GM23338 (cell line): ENCODE measurements around the gene ESRRB. TPM values are rescaled to one million over a fixed set of nuclear protein-coding genes. Genes with fewer than 3 reads are reported as not detected.

Source experiments
- CREB1 ChIP-seq: fragments of 250-450 bp; sonication (Bioruptor Pico); IDR thresholded peaks from 2 replicates; pipeline ENCODE4 v1.5.0; 2020; ENCODE audit warnings: low read depth, mild to moderate bottlenecking, moderate library complexity
- EZH2phosphoT487 ChIP-seq: fragments of 200-600 bp; sonication (generic); IDR thresholded peaks from one replicate; pipeline ENCODE4 v1.8.1; 2018; ENCODE audit warnings: antibody characterized with exemption; ENCODE audit not compliant: unreplicated experiment
- STAT1 ChIP-seq: IDR thresholded peaks from one replicate; pipeline ENCODE4 v1.6.1; 2016; ENCODE audit warnings: antibody characterized with exemption; ENCODE audit not compliant: unreplicated experiment
- ZNF331 ChIP-seq: fragments of 250-450 bp; sonication (Bioruptor Pico); IDR thresholded peaks from 2 replicates; pipeline ENCODE4 v1.5.0; 2020; ENCODE audit warnings: low read depth, mild to moderate bottlenecking, moderate library complexity
- polyA plus RNA-seq: library from polyadenylated mRNA; unstranded; fragments of >200 nt; fragmentation: Nextera tagmentation; extraction: Ambion mirVana; gene quantifications from 2 replicates; pipeline ENCODE4 v1.2.1, GENCODE V29; 2016
- total RNA-seq: library from RNA; depleted of rRNA; stranded (reverse); fragments of >200 nt; shearing (Covaris generic); gene quantifications from 2 replicates; pipeline ENCODE4 v1.2.3, GENCODE V29; 2014
- TF ChIP-seq, protein P1 (sequence below): fragments of 250-450 bp; sonication (Bioruptor Pico); IDR thresholded peaks from 2 replicates; pipeline ENCODE4 v1.5.0; 2020; ENCODE audit warnings: mild to moderate bottlenecking, moderate library complexity
- TF ChIP-seq, protein P2 (sequence below), 2 experiments: fragments of 200-600 bp in 1 of 2; sonication (generic) in 1 of 2; conservative IDR thresholded peaks; 2 replicates each; pipeline versions ENCODE4 v1.5.1 to v1.6.1; 2016 to 2017; ENCODE audit warnings: antibody characterized with exemption in 2 of 2, low read depth in 2 of 2, mild to moderate bottlenecking in 2 of 2, moderate library complexity in 1 of 2
- TF ChIP-seq, protein P3 (sequence below): IDR thresholded peaks from 2 replicates; pipeline ENCODE4 v1.6.1; 2016; ENCODE audit warnings: antibody characterized with exemption

ESRRB gene
- total and polyA plus RNA-seq, 2 experiments from 2014 or later = 0.31 to 0.52 TPM

DNA sequence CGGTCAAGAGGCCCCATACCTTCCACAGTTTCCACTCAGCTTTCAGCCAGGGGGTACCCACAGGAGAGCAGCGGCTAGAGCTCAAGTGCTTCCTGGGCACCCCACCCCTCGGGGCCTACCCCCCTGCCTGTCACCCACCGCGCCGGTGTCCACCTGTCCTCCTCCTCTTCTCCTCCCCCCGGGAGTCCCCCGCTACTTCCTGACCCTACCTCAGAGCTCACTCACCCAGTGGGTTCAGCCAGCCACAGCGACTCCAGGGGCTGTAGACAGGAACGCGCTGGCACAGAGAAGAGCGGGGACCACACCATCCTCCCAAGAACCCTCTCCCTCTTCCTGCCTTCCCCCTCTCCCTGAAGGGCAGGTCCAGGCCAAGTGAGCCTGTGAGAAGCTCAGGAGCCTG, 123.0 kb downstream of the ESRRB start (continued):
- TF ChIP-seq, protein P1, sequence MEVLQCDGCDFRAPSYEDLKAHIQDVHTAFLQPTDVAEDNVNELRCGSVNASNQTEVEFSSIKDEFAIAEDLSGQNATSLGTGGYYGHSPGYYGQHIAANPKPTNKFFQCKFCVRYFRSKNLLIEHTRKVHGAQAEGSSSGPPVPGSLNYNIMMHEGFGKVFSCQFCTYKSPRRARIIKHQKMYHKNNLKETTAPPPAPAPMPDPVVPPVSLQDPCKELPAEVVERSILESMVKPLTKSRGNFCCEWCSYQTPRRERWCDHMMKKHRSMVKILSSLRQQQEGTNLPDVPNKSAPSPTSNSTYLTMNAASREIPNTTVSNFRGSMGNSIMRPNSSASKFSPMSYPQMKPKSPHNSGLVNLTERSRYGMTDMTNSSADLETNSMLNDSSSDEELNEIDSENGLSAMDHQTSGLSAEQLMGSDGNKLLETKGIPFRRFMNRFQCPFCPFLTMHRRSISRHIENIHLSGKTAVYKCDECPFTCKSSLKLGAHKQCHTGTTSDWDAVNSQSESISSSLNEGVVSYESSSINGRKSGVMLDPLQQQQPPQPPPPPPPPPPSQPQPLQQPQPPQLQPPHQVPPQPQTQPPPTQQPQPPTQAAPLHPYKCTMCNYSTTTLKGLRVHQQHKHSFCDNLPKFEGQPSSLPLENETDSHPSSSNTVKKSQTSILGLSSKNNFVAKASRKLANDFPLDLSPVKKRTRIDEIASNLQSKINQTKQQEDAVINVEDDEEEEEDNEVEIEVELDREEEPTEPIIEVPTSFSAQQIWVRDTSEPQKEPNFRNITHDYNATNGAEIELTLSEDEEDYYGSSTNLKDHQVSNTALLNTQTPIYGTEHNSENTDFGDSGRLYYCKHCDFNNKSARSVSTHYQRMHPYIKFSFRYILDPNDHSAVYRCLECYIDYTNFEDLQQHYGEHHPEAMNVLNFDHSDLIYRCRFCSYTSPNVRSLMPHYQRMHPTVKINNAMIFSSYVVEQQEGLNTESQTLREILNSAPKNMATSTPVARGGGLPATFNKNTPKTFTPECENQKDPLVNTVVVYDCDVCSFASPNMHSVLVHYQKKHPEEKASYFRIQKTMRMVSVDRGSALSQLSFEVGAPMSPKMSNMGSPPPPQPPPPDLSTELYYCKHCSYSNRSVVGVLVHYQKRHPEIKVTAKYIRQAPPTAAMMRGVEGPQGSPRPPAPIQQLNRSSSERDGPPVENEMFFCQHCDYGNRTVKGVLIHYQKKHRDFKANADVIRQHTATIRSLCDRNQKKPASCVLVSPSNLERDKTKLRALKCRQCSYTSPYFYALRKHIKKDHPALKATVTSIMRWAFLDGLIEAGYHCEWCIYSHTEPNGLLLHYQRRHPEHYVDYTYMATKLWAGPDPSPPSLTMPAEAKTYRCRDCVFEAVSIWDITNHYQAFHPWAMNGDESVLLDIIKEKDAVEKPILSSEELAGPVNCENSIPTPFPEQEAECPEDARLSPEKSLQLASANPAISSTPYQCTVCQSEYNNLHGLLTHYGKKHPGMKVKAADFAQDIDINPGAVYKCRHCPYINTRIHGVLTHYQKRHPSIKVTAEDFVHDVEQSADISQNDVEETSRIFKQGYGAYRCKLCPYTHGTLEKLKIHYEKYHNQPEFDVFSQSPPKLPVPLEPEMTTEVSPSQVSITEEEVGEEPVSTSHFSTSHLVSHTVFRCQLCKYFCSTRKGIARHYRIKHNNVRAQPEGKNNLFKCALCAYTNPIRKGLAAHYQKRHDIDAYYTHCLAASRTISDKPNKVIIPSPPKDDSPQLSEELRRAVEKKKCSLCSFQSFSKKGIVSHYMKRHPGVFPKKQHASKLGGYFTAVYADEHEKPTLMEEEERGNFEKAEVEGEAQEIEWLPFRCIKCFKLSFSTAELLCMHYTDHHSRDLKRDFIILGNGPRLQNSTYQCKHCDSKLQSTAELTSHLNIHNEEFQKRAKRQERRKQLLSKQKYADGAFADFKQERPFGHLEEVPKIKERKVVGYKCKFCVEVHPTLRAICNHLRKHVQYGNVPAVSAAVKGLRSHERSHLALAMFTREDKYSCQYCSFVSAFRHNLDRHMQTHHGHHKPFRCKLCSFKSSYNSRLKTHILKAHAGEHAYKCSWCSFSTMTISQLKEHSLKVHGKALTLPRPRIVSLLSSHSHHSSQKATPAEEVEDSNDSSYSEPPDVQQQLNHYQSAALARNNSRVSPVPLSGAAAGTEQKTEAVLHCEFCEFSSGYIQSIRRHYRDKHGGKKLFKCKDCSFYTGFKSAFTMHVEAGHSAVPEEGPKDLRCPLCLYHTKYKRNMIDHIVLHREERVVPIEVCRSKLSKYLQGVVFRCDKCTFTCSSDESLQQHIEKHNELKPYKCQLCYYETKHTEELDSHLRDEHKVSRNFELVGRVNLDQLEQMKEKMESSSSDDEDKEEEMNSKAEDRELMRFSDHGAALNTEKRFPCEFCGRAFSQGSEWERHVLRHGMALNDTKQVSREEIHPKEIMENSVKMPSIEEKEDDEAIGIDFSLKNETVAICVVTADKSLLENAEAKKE (CRISPR knock-in tag) = no peak
- TF ChIP-seq ZNF331 (CRISPR knock-in tag) (no peak), CREB1 (CRISPR knock-in tag) (no peak), EZH2phosphoT487 (no peak), STAT1 (no peak)
- TF ChIP-seq, protein P2, sequence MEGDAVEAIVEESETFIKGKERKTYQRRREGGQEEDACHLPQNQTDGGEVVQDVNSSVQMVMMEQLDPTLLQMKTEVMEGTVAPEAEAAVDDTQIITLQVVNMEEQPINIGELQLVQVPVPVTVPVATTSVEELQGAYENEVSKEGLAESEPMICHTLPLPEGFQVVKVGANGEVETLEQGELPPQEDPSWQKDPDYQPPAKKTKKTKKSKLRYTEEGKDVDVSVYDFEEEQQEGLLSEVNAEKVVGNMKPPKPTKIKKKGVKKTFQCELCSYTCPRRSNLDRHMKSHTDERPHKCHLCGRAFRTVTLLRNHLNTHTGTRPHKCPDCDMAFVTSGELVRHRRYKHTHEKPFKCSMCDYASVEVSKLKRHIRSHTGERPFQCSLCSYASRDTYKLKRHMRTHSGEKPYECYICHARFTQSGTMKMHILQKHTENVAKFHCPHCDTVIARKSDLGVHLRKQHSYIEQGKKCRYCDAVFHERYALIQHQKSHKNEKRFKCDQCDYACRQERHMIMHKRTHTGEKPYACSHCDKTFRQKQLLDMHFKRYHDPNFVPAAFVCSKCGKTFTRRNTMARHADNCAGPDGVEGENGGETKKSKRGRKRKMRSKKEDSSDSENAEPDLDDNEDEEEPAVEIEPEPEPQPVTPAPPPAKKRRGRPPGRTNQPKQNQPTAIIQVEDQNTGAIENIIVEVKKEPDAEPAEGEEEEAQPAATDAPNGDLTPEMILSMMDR (conservative IDR thresholded peaks at IDR 0.05; ENCODE audit: low read depth in 2 of 2) = no peak
- TF ChIP-seq, protein P3, sequence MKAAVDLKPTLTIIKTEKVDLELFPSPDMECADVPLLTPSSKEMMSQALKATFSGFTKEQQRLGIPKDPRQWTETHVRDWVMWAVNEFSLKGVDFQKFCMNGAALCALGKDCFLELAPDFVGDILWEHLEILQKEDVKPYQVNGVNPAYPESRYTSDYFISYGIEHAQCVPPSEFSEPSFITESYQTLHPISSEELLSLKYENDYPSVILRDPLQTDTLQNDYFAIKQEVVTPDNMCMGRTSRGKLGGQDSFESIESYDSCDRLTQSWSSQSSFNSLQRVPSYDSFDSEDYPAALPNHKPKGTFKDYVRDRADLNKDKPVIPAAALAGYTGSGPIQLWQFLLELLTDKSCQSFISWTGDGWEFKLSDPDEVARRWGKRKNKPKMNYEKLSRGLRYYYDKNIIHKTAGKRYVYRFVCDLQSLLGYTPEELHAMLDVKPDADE = no peak
